Femur (tissue), 1 donor: ENCODE measurements around the gene SH2D6.
A peak's percentile ranks its signal among the peaks of the same experiment; 100 is the strongest.
"Not testable (repeated sequence)": the region's sequence is repeated elsewhere in the genome, so short reads cannot be mapped to it uniquely, and the experiment has no call there.

ENCODE experiments used
- DNase-seq: peaks from one replicate; pipeline ENCODE4 v3.0.0-alpha.2; 2017

The SH2D6 gene

DNA sequence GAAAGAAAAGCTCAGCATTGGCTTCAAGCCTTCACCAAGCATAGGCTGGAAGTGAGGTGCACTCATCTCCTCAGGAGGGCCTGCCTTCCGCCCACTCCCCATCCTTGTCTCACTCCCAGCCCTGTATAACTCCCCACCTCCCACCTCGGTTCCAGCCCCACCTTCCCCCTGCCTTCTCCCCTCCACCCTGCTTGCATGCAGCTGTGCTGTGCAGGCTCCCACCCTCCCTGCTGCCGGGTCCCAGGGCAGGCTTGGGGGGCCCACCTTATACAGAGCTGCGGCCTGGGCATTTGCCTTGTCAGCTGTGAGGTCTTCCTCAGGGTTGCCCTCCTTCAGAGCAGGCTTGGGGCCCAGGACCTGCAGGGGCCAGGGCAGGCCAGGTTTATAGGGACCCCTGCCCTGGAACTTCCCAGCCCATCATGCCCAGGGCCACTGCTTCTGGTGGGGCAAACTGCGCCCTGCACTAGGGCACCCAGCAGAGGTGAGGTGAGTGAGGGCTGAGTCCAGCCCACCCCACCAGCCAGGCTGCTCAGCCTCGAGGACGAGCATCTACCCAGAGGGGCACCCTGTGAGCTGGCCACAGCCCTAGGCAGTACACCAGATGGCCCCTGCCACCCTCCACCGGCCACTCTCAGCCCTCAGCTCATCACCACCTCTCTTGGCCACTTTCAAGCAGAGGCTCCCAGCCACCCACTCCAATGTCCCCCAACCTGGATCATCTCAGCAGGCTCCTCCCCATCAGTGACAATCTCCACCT is 19.9 kb upstream of the SH2D6 start:
- peak; percentile 13 for DNase-seq

DNA sequence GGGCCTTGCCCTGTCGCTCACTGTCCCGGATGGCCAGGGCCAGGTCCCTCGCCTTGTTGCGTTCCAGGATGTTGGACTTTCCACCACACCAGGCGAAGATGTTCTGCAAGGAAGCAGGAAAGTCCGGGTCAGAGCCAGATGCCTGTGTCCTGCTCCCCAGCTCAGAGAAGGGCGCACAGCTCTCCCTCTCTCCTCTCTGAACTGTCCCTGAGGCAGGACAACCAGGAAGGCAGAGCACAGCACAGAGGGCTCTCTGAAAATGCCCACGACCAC is 19.4 kb upstream of the SH2D6 start:
- peak; percentile 13 for DNase-seq

DNA sequence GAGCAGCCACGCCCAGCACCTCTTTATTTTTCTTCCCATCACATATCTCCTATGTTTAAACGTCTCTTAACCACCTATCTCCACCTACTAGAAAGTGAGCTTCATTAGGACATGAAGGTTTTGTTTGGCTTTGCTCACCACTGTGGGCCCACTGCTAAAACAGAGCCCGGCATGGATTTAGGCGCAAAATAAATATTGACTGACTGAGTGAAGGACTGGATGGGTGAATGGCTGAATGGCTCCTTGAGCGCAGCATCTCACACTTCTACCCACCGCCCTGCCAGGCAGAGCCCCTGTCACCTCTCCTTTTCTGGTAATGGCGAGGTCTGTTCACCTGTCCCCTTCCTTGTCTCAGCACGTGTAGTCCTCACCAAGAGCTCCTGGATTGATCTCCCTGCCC is 18.5 kb upstream of the SH2D6 start:
- DNase-seq = no peak

DNA sequence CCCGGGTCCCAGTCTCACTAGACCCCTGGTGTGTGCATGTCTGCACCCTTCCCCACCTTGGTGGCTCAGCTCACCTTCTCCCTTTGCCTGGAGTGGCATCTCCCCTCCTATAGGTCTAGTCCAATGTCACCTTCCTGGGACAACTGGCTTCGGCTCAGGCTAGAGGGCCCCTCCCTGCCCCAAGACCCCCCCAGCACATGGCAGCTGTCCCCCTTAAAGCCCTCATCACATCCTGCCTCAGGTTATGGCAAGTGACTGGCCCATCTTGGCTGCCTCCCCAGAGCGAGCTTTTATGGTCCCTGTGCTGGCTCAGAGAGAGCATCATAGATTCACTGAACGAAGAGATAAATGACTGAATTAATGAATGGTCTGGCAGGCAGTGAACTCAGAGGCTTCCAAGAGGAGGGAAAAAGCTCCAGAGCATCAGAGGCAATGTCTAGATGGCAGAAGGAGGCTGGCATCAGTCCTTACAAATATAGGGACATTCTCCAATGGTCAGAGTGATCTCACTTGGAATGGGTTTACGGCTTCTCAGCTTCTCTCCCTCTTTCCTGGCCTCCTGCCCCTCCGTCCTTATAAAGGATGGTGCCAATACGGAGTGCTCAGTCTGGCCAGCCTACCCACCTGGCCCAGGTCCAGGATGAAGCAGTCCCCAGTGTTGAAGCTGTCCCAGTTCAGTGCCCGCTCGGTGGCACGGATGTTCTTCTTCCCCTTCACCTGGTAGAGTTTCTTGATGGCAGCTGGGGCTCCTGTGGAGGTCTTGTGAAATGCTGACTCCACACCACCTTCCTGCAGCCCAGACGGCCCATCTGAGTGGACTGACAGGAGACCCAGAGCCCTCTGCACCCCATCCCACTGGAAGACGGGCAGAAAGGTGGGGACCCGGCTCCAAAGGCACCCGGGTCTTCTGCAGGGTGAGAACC is 17.7 kb upstream of the SH2D6 start:
- DNase-seq = no peak

DNA sequence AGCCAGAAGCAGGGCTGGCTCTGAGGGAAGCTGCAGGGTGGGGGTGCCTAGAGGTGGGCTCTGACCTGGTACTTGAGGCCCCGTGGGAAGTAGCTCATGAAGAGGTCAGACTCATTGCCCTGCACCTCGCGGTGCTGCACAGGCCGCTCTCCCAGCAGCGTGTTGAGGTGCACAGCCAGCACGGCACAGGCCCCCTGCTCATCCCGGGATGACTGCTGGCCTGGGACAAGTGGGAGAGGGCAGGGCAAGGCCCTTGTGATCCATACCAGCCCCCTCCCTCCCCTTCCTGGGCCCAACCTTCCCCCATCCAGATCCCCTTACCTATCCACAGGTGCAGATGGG is 17.1 kb upstream of the SH2D6 start:
- DNase-seq = no peak

DNA sequence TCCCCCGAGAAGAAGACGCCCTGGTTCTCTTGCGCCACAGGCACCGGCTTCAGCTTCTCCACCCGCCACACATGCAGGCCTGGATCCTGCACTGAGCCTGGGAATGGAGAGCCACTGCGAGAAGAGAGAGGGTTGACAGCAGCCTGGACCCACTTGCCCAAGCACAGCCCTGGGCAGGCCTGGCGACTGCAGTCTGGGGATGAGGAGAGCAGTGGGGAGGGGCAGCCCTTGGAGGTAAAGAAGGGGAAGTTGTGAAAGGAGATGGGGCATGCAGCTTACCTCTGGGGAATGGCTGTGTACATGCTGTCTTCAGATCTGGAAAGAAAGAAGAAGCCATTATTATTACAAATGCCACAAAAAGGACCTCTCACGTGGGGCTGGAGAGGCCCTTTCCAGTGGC is 16.7 kb upstream of the SH2D6 start:
- DNase-seq = no peak

DNA sequence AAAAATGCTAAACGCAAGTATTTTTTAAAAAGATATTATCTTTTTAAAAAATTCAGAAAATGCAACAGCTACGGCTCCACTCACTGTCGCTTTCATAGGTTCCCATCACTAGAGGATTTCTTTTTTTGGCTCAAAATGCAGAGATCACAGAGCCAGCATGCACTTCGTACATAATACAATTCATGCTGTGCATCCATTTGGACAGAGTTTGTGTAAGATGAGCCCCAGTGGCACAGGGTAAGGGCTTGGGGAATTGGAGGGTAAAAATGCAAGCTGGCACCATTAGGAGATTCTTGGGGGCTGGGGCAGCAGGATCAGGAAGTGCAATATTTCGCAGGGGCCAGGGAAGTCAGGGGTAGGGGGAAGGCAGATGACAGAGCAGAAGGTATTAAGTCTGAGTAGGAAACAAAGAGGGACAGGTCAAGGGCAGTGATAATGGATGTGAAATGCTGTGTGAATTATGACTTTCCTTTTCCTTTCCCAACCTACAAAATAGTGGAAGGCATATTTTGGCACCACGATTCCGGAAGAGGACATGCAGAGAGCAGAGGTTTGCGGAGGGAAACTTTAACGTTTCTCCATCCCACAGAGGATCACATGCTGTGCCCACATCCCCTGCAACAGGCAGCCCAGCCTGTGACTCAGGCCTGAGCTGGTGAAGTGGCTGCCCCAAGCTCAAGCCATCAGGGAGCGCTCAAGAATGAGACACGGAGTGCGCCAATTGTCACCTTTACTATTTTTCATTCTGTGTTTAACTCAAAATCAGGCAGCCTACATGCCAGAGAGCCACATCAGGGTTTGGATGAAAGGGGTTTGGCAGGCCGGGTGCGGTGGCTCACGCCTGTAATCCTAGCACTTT is 13.1 kb upstream of the SH2D6 start:
- peak; percentile 71 for DNase-seq

DNA sequence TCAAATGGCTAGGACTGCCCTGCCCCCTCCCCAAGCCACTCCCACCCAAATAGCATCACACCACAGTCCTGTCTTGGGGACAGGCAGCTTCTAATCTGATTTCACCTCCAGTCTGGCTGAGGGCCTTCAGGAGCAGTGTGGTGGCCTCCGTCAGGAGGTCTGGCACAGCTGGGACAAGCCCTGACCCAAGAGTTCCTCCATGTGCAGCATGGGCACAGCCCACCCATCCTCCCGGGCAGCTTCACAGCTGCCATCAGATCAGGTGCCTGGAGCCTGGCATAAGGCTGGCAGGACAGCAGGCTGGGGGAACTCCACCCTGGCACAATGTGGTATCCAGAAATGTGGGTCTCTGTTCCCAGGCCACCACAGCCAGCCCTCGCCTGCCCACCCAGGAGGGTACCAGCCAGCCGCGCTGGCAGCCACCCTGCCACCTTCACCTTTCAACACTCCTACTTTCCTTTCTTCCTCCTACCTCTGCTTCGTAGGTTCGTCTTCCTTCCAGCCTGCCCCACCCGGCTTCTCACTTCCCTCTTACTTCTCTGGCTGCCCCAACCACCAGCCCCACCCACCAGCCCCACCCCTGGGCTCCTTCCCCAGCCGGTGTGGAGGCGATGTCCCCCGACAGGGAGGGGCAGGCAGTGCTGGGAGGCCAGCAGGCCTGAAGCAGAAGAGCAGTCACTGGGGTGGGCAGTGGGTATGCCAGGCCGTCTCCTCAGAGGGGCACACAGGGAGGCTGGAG is 8.5 kb upstream of the SH2D6 start, which contains the start of gene CAPG:
Gene CAPG, minus strand, starts transcription at position 522 of the 739 bp plus-strand sequence. CDS start 8,221 bp downstream, outside the sequence.
- DNase-seq = peak; percentile 76

DNA sequence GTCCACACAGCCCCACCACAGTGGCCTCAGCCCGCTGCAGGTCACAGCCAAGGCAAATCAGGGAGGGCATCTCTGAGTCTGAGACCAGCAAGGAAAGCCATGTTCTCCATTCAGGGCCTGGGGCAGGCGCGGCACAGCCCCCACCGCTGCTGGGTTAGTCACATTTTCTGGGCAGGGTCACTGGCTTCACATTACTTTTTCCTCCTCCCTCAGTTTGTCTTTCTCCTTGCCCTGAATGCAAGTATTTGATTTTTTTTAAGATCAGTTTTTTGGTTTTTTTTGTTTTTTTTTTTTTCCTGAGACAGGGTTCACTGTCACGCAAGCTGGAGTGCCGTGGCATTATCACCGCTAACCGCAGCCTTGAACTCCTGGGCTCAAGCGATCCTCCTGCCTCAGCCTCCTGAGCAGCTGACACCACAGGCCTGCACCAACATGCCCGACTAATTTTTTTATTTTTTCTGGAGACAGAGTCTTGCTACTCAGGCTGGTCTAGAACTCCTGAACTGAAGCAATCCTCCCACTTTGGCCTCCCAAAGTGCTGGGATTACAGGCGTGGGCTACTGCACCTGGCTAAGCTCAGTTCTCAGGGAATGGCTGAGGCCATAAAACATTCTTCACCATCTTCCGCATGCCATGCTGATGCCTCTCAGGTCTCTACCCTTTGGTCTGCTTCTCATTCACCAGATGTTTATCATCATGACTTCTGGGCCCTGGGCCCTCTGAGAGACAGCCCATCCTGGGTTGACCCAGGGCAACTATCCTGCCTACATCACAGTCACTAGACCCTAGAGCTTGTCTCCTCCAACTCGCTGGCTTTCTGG is 7.7 kb upstream of the SH2D6 start:
- DNase-seq = no peak

DNA sequence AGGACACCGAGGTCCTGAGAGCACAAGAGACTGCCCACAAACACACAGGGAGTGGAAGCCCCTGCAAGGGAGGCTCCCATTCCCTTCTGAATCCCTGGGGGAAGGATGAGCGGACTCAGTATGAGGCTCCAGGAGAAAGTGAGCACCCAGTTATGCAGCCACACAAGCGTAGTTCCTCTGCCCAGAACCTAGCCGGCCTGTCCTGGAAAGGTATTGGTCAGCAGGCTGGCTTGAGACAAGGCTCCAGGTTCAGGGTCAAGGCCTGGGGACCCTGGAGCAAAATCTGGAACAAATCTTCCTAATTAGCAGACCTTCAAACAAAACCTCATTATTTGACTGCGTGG is 7.1 kb upstream of the SH2D6 start:
- DNase-seq = no peak

DNA sequence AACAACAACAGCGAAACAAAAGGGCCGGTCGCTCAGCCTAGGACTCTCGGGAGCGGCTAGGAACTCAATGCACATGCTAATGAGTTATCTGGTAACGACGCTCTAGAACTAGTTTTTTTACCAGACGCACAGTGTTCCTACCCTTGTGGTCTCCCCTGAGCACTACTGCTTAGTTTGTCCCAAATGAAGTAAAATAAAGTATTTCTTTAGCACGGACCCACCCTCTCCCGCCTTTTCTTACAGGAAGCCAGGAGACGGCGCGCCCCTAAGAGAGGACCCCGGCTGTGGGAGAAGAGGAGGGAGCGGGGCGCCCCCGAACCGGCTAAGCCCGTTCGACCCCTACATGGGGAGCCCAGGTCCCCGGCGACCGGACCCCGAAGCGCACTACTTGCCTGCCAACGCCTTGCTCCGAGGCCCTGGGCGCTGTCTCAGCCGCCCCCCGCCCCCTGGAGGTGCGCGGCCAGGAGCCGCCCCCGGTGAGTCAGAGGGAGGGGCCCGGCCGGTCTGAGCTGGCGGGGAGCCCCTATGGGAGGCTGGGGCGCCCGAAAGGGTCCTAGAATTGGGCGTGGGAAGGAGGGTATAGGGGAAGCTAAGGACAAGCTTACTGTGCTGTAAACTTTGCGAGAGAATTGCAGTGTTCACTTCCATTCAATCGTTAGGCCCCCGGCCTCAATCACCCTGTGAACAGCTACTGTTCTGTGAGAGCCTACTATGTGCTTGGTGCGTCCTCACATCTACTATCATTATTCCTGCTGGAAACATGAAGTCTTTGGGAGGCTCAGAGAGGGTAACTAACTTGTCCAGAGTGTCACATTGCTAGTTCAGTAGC is 4.7 kb upstream of the SH2D6 start:
- peak; percentile 77 for DNase-seq

DNA sequence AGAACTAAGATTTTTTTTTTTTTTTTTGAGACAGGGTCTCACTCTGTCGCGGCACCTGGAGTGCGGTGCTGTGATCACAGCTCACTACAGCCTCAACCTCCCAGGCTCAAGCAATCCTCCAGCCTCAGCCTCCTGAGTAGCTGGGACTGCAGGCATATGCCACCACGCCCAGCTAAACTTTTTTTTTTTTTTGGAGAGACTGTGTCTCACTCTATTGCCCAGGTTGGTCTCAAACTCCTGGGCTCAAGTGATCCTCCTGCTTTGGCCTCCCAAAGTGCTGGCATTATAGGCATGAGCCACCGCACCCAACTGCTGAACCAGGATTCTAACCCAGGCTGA is 4.1 kb upstream of the SH2D6 start:
- not testable (repeated sequence) for DNase-seq

DNA sequence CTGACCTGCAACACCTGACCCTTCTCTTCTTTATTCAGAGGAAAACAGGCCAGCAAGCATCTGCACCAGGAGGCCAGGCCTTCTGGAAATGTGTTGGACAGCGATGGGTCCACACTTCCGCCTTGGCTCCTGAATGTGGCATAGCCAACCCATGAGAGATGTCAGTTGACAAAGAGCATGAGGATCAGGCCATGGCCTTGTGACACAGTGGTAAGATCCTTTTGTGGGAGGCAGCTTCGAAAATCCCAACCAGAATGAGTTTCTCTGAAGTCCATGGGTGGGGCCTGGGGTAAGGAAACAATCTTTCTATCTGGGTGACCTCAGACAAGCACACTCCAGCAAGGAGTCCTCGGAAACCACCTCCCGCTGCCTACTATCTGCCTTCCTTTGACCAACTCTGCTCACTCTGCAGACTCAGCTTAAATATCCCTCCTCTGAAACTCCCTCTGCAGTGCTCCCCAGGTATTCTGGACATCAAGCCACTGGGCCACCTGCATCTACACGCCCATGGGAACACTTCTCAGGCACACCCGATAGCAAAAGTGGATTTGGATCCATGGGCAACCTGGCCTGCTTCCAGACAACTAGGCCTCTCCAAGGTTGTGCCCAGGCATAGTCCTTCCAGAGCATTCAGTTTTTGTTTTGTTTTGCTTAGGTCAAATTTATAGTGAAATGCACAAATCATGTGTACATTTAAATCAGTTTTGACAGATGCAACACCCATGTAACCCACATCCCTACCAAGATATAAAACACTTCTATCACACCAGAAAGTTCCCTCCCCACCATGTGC is 3.6 kb upstream of the SH2D6 start:
- DNase-seq = no peak

DNA sequence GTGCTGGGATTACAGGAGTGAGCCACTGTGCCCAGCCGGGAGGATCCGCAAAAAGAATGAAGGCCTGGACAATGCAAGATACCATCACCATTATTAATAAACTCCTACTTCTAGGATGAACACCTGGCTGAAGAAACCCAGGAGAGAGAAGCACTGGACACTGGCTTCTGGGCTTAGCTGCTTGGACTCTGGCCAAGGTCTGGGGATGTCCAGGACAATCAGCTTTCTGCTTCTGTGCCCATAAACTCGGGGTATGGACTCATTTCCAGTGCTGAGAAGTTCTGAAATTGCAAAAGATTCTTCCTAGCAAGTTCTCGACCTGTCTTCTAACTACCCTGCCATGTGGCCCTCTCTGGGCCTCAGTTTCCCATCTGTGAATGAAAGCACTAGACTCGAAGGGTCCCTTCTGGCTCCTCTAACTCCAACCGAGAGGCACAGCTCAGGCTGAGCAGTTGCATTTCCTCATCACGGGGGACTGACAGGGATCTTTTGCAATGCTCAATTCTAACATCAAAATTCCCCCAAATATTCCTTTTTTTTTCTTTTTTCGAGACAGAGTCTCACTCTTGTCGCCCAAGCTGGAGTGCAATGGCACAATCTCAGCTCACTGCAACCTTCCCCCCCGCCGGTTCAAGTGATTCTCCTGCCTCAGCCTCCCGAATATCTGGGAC is 2.4 kb upstream of the SH2D6 start:
- no peak for DNase-seq

DNA sequence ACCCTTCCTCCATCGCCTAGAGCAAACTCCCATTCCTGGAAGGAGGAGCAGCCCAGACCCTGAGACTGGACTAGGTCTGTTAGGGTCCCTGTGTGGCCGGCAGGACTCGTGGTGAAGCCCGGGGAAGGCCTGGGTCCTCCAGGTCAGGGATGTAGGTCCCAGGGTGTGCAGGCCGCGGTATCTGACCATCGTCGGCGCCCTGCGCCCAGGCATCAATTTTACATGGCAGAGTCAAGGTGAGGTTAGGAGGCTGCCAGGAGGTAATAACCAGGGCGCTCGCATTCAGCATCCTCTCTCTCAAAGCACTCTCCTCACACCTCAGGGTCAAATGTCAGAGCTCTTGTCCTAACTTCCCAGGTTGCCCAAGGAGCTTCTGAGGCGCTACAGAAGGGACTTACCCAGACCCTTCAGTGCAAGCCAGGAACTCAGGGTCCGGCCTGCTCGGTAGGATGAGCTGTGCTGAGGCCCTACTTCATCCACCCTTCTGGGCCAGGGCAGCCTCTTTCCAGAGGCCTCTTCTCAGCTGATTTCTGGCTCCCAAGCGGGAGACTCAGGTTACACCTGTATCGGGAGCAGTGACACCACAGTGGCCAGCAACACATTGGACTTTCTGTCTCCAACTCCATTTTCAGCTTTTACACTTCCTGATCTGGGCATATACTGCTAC is 628 bp downstream of the SH2D6 start:
- no peak for DNase-seq

DNA sequence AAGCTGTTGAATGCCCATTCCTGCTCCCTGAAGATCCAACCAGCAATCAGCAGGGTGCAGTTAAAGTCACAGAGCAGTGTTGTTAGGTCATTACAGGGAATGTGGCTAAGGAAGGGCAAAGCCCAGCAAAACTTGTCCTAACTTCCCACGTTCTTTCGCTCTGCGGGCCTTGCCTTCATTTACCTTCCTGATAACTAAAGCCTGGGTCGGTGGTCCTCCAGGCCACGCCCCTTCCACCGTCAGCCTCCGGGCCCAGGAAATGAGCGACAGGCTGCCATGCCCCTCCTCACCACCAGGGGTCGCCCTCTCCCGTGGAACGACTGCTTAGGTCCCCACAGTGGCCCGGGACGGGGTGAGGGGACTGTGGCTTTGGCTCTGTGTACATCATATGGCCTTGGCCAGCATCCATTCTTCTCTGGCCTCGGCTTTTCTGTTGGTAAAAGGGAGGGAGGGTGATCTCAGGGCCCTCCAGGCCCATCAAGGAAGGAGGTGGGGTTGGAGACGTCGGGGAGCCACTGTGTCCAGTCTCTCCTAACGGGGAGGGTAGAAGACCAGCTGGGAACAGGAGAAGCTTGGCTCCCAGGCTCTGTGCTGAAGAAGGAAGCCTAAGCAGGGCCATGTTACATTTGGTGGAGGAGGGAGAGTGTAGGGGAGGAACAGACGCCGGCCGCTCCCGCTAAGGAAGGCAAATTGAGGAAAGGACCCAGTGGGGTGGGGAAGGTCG is 2.2 kb downstream of the SH2D6 start:
- DNase-seq = peak; percentile 93

DNA sequence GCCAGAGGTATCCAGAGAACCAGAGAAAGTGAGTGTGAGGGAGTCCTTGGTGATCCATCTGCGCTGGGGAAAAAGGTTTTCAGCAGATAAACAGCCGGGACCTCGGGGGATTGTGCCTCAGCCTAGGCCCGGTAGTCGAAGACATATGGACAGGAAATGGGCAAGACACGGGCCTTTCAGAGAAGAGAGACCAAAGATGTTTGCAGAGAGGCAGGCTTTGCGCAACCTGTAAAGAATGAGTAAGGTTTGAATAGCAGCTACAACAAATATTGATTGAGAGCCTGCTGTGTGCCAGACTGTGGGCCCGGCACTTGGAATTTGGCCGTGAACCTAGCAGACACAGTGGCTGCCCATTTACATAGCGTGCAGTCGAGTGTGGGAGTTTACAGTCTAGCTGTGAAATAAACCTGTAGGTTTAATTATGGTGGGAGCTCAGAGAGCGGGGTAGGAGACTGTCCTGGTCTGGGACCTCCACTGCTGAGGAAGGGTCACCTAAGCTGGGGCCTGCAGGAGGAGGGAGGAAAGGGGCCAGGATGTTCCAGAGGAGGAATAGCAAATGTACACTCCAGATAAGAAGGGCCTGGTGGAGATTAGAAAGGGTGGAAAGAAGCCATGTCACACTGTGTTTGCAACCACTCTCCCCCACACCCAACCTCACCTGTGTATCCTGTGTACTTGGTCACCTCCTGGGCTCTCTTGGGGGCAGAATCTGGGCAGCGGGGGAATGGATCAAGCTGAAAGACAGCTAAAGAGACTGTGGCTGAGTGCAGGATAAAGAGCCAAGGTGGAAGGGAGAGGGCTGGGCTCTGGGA is 3.0 kb downstream of the SH2D6 start:
- no peak for DNase-seq
